NCI-H2107 treated with DMSO at 0.1 percent for 48 hours (cell line): Measurements from ENCODE around the gene QRICH2.
"Not testable (repeated sequence)": the region's sequence is repeated elsewhere in the genome, so short reads cannot be mapped to it uniquely, and the experiment has no call there.

Source experiments
- DNase-seq: peaks from one replicate; lab custom pipeline; 2025; ENCODE audit not compliant: unreplicated experiment; lab: John Stamatoyannopoulos, UW

Gene QRICH2

DNA sequence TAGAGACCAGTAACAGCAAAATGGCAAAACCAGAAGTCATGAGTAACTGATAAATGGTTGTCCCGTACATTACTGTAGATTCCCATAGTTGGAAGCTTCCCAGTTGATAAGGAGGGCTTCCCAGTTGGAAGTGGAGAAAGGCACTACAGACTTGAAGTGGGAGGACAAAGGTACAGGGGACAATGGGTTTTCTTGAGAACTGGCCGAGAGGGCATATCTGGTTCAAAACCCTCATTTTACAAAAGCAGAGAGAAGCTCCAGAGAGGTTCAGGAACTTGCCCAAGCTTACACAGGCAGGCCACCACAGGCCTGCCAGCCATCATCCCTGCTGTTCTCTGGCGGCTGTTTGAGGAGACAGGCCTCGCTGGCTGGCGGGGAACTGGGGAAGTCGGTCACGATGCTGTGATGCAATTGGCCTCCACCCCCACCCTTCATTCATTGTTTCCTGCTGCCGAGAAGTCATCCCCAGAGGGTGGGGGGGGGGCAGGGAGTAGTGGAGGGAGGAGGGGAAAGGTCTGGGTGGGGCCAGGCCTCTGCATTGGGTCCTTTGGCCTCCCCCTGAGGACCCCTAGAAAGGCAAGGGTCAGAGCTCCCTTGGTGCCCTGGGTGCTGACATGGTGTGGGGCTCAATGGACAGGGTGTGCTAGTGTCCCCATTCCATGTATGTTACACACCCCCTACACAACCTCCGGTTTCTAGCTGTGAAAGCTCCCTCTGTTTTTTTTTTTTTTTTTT, 39.9 kb downstream of the QRICH2 start:
- no peak for DNase-seq

DNA sequence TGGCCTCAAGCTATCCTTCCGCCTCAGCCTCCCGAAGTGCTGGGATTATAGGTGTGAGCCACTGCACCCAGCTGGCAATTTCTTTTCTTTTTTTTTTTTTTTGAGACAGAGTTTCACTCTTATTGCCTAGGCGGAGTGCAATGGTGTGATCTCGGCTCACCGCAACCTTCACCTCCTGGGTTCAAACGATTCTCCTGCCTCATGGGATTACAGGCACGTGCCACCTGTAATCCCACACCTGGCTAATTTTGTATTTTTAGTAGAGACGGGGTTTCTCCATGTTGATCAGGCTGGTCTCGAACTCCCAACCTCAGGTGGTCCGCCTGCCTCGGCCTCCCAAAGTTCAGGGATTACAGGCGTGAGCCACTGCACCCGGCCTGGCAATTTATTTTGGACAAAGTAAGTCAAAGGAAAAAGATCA, 40.5 kb downstream of the QRICH2 start:
- DNase-seq = not testable (repeated sequence)

DNA sequence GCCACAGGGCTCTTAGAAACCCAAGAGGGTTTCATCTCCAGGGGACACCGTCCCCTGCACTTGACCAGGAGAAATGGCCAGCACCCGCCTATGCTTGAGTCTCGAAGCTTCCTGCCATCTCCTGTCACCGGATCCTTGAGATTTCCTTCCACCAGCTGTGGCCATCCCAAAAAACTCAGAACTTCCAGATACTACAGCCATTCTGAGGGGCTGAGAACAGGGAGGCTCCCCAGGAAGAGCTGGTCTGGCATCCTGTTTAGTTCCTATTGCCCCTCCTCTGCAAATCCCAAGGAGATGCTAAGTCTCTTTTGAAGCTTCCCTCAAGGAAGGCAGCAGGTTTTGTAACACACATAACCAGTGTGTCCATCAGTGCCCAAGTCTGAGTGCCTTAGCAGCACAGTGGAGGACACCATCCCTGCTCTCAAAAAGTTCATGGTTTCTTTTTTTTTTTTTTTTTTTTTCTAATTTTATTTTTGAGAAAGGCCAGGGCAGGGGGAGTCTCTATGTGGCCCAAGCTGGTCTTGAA, 41.0 kb downstream of the QRICH2 start:
- no peak for DNase-seq

DNA sequence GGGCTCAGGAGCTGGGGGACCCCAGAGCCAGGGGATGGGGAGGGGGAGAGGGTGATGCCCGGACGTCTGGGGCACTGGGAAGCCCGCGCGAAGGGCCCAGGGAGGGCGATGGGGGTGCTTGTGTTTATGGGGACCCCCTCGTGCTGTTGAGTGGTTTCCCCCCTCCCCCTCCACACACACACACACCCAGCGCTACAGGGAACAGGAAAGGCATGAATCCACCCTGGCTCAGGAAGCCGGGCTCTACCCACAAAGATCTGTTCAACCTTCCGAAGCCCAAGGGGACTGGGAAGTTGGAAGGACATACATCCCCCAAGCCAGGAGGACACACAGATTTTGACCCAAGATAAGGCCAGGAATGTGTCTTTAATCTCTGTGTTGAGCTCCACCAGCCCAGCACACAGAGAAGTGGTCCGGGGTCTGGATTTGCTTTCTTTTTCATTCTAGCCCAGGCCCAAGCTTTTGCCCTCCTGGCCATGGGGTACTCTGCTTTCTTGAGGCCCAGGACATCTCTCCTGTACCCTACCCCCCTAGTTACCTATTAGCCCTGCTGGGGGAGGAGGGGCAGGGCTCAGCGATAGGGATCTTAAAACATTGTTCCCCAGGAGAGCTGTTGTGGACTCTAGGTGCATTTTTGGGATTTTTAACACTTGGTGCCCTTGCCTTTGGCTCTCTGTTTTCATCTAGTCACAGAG, 41.7 kb downstream of the QRICH2 start:
- no peak for DNase-seq

DNA sequence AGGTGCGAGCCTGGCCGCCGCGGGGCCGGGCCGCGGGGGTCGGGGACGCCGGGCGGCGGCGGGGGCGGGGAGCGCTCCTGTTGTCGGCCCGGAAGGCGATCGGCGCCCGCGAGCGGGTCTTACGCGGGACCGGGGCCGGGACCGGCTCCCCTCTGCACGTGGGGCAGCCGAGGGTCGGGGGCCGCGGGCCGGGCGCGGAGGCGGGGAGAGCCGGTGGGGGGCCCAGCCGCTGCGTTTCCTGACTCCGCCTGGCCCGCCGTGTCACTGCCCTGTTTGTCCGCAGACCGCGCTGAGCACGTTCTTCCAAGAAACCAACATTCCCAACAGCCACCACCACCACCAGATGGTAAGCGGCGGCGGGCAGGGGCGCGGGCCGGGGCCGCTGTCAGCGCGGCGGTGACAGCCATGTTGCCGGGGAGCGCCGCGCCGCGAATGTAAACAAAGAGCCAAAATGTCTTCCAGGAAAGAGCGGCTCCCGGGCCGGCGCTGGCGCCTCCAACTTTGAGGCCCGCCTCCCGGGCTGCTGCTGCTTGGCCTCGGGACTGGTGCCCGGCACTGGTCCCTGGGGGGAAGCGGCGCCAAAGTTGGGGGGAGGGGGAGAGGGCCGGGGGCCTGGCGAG, 42.3 kb downstream of the QRICH2 start:
- DNase-seq = no peak

DNA sequence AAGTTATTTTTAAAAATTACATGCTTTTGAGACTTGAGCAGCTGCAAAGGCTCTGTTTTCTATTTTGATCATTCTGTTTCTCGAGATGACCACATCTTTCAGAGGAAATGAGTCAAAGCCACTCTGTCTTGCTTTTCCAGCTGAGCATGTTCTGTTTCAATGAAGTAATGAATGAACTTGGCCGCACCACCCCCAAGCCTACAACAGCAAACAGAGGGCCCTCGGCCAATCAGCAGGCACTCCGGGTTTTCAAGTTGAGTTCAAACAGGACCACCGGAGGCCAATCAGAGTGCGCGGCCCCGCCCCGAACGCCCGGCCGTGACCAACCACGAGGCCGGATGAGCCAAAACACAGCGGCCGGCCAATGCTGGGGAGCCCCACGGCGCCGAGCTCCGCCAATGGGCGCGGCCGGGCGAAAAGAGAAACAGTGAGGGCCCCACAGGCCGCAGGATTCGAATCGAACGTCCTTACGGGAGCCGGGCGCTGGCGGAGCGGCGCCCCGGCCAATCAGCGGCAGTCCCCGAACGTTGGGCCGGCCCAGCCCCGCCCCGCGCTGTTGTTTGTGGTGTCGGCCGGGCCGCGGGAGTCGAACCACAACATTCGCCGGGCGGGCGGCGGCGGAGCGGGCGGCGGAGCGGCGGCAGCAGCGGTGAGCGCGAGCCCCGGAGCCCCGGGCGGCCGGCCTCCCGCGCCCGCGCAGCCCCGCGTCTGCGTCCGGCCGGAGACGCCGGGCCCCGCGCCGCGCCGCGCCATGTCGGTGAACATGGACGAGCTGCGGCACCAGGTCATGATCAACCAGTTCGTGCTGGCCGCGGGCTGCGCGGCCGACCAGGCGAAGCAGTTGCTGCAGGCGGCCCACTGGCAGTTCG, 43.1 kb downstream of the QRICH2 start, which contains the start of gene UBALD2:
TSS of gene UBALD2 (plus strand) at position 594 of the 869 bp plus-strand sequence. CDS start at position 752, 158 bp downstream.
- peak; percentile 91 for DNase-seq

DNA sequence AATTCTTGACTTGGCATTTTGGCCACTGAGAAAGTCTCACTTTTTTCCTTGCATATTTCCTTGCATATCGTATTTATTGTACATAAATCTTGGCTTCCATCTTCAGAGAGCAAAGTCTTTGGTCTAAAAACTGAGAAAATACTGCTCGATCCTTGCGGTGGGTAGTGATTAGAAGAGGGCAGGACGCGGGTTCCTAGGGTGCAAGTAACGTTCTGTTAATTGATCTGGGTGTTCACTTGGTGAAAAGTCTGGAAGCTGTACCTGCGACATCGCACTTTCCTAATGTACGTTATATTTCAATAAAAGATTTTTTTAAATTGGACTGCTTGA, 43.7 kb downstream of the QRICH2 start:
- no peak for DNase-seq

DNA sequence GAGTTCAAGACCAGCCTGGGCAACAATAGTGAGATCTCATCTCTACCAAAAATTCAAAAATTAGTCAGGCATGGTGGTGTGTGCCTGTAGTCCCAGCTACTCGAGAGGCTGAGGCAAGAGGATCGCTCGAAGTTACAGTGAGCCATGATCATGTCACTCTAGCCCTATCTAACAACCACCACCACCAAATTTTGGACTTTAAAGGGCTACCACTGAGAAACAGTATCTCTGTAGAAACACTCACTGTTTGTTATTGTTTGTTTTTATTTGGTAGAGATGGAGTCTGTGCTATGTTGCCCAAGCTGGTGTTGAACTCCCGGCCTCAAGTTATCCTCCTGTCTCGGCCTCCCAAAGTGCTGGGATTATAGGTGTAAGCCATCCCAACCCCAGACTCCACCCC, 44.2 kb downstream of the QRICH2 start:
- DNase-seq = no peak

DNA sequence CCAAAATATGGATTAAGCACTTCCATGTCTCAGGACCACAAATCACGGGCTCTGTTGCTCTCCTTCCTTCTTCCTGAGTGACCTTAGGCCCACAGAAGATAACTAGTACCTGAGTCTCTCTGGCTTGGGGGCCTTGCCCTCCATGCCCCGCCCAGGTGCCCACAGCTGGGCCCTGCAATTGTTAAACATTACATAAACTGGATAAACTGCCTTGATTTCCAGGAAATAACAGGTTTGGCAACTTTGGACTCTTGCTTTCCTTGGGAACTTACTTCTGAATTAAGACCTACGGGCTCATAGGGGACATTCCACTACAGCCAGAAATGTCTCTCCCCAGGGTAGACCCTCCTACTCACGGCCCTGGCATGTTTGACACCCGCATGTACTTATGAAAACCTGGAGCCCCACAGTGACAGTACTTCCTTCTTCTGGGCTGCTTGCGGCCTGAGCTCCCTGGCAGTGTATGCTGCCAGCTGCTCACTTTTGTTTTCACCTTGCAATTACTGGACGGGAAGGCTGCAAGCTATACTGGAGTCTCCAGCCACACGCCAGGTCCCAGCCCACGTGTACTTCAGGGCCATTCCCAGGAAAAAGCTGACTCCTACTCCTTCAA, 45.2 kb downstream of the QRICH2 start:
- peak; percentile 61 for DNase-seq

DNA sequence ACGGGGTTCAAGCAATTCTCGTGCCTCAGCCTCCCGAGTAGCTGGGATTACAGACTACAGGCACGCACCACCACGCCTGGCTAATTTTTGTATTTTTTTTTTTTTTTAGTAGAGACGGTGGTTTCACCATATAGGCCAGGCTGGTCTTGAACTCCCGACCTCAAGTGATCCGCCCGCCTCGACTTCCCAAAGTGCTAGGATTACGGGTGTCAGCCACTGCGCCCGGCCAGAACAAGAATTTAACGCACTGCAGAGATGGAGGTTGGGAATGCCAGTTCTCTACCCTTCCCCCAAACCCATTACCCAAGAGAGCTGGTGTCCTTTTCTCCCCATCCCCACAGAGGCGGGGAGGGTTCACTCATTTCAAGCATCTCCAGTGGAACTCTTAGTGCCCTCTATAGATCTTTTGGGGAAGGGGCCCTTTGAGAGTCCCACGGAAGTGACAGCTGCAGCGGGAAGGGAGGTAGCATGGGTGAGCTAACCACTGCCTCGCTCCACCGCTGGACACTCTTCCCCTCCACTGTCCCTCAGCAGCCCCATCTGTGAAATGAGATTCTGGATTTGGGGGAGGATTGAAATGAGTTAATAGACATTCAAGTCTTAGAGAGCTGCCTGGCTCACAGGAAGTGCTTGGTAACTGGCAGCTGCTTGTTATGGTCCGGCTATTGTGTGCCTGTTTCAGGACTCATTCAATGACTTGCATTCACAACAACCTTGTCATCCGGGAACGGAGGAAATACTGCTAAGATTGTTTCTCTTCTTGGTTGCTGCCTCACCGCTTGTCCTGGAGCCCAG, 46.5 kb downstream of the QRICH2 start:
- DNase-seq = peak; percentile 51

DNA sequence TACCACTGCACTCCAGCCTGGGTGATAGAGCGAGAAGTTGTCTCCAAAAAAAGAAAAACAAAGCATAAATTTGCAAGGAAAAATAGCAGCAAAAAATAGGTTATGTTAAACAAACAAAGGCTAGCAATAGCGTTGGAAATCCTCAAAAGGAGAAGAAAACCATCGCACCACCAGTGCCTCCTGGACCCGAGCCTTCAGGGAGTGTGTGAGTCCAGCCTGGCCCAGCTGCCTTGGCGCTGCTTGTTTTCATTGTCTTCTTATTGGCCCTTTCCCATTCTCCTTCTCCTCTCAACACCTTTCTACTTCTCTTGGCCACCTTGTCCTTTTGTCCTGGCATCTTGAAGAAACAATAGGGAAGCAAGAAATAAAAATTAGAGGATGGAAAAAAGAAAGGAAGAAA, 47.4 kb downstream of the QRICH2 start:
- DNase-seq = no peak

DNA sequence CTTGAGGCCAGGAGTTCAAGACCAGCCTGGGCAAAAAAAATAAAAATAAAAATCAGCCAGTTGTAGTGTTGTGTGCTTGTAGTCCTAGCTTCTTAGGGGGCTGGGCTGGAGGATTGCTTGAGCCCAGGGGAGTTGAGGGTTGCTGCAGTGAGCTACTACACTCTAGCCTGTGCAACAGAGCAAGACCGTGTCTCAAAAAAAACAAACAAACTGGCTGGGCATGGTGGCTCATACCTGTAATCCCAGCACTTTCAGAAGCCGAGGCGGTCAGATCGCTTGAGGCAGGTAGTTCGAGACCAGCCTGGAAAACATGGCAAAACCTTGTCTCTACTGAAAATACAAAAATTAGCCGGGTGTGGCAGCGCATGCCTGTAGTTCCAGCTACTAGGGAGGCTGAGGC, 47.9 kb downstream of the QRICH2 start:
- no peak for DNase-seq

DNA sequence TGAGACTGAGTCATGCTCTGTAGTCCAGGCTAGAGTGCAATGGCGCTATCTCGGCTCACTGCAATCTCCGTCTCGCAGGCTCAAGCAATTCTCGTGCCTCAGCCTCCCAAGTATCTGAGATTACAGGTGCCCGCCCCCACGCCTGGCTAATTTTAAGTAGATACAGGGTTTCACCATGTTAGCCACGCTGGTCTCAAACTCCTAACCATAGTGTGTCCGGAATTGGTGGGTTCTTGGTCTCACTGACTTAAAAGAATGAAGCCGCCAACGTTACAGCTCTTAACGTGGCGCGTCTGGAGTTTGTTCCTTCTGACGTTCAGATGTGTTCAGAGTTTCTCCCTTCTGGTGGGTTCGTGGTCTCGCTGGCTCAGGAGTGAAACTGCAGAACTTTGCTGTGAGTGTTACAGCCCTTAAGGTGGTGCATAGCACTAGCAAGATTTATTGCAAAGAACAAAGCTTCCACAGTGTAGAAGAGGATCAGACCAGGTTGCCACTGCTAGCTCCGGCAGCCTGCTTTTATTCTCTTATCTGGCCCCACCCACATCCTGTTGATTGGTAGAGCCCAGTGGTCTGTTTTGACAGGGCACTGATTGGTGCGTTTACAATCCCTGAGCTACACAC, 51.5 kb downstream of the QRICH2 start:
- not testable (repeated sequence) for DNase-seq

DNA sequence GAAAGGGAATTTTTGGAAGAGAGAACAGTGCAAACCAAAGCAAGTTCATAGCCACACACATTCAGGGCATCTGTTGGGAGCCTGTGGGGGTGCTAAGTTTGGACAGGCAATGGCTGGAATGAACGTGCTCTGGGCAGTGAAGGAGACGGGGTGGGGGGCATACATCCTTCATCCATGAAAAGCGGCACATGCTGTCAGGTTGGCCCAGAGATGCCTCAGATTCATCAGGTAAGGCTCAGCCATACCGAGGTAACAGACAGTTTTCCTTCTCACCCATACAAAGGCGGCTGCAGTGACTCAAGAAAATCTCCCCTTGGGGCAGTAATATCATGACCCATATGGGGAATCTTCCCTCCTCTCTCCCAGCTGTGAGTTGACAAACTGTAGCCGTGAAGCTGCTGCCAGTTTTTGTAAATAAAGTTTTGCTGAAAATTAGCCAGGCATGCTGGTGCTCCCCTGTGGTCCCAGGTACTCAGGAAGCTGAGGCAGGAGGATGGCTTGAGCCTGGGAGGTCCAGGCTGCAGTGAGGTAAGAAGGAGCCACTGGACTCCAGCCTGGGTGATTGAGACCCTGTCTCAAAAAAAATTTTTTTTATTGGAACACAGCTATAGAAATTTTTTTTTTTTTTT, 52.2 kb downstream of the QRICH2 start:
- no peak for DNase-seq

DNA sequence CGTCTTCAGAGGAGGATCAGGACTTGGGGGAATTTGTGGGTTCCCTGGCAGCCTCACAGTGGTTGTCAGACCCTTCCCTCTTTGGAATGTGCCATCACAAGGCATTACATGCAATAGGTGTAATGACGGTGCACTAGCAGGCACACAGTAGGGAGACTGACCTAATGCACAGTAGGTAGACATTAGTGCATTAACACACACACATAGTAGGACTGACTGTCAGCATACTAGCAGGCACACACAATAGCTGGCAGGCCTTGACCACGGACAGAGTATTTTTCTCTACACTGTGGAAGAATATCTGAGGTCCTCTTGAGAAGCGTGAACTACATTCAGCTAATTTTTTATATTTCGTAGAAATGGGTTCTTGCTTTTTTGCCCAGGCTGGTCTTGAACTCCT, 53.8 kb downstream of the QRICH2 start:
- no peak for DNase-seq

DNA sequence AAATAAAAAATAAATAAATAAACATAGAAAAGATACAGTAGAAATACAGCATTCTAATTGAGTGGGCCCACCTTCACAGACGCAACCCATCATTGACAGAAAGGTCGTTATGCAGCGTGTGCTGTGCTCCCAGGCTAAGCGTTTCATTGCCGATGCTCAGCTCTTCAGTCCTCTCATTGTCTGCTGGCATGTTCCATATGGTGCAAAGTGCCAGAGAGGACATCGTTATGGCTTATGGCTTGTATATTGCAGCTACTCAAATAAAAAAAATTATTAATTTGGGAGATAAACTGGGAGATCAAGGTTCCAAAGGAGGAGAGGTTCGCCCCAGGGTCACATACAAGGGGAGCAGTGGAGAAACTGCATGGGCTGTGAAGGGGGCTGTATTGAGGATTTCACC, 54.2 kb downstream of the QRICH2 start:
- DNase-seq = no peak

DNA sequence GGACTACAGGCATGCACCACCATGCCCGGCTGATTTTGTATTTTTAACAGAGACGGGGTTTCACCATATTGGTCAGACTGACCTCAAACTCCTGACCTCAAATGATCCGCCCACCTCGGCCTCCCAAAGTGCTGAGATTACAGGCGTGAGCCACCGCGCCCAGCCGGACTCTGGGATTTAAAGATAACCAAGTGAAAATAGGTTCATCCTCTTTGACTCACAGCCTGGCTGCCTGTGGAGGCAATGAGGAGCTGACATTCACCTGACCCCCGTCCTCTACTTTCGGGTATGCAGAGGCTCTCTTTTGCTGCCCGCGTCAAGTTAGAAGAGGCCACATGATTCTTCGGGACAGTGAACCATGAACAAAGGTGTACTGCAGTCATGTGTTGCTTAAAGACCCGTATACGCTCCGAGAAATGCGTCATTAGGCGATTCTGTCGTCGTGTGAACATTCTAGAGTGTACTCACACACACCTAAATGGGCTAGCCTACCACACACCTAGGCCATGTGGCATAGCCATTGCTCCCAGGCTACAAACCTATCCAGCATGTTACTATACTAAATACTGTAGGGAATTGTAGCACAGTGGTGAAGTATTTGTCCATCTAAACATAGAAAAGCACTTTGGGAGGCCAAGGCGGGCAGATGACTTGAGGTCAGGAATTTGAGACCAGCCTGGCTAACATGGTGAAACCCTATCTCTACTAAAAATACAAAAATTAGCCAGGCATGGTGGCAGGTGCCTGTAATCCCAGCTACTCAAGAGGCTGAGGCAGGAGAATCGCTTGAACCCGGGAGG, 54.9 kb downstream of the QRICH2 start:
- not testable (repeated sequence) for DNase-seq
